ENCODE measurements around the gene ROR1.
A peak's percentile ranks its signal among the peaks of the same experiment; 100 is the strongest.

ROR1 gene

DNA sequence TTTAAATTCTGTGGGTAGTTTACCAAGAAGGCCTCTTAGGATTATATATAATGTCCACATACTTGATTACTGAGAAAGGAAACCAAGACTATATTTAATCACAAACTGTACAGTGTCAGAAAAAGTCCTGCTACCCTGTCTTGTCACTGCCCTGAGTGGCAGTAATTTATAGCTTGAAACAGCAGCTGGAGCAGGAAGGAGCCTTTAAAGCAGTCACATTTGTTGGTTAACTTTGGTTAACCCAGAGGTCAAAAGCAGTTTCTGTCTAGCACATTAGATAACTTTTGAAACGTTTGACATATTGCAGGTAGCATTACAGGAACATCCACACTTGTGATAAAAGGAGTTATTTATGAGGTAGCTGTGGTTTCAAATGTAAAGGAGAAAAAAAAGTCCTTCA, 161.7 kb downstream of the ROR1 start:
- DNase-seq (ENCODE audit: low spot score), result no peak

DNA sequence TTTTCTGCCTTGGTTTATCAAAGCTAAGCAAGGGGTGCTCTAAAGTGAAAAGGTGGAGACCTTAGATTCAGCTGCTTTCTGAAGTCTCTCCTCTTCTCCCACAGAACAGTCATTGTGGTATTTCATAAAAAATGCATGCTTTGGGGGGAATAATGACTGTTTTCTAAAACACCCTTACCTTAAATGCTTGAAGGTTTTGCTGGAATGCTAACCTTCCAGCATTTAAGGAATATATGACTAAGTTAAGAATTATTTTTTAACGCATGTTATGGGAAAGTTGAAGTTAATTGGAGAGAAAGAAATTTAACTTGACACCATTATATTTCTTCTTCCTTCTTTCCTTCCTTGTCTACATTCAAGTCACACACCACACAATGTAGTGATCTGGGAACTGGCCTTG, 162.5 kb downstream of the ROR1 start:
- no peak for DNase-seq (ENCODE audit: low spot score)

DNA sequence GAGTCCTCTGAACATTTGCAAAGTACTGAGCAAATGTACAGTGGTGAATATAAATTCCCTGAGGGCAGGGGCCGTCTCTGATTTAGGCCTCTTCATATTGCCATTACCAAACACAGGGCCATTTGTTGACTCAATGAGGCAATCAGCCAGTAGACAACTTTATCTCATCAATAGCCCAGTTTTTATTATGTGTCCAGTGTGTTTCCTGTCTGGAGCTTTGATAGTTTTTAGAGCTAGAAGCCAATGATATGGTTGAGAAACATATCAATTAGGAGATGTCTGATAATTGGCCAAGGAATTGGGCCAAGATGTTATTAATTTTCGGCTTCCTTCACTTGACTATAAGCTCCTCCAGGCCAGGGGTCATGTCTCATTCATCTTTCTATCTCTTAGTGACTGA, 163.0 kb downstream of the ROR1 start:
- no peak for DNase-seq (ENCODE audit: low spot score)

DNA sequence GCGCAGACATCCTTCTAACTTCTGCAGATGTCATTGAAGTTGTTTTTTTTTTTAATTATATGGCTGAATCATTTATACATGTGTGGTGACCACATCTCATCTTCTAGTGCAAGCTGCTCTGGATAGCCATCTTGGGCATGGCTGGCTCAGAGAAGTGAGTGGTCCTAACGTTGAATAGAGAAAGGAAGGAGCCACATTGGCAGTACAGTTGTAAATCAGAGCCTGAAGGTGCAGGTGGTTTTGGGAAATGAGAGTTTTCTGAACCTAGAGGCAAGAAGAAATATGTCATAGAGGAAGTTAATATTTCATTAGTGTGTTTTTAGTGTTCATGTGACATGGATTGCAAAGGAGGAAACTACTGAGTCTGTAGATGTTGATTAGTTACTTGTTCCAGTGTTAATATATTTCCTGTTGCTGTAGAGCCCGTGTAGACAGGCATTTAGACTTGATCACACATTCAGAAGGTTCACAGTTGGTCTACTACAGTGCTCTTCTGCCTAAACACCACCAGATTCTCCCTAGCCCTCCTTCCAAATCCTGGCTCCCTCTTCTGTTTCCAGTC, 163.7 kb downstream of the ROR1 start:
- DNase-seq (ENCODE audit: low spot score), result no peak

DNA sequence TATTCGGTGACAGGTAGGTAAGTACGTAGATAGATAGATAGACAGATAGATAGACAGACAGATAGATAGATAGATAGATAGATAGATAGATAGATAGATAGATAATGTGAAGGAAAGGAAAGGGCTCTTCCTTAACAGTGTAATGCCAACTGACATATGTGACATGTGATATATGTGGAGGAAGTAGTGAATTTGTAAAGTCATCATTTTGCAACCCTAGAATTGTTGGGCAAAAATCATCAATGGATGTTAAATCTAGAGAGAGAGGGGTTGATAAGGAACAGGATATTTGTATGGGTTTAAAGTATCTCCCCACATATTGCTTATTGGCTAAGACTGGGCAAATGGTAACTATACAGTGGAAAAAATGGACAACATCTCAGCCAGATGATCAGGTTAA, 166.6 kb downstream of the ROR1 start:
- DNase-seq (ENCODE audit: low spot score), result no peak

DNA sequence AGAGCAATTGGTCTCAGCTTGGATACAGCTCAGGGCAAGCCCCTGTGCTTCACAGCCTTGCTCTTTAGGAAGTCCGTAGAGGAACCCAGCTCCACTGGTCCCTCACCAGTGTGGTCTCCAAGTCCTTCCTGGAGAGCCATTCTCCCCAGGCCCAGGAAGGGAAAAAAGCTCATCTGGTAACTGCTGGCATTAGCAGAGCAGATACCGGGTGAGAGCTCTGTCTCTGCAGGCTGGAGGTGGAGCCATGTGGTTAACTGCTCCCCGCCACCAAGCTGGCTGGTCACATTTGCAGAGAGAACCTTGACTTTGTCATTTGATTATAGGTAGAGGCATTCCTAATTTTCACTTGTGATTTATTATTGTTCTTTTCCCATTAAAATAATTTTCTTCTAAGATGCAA, 169.6 kb downstream of the ROR1 start:
- no peak for DNase-seq (ENCODE audit: low spot score)

DNA sequence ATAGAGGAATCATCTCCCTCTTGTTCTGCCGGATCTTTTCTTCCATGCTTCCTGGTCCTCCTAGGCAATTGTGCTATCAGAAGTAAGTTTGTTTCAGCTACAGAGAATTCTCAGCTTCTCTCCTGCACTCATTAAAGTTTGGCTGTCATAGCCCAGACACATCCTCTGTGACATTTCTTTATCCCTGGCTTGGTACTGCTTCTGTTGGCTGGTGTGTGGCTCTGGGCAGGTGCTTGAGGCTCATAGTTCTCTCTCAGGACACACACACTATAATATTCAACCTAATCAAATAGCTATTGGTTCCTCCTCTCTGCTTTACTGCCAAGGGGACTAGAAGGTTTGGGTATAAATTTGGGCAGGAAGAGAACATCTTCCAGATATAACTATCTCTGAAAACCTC, 172.1 kb downstream of the ROR1 start:
- DNase-seq (ENCODE audit: low spot score), result no peak

DNA sequence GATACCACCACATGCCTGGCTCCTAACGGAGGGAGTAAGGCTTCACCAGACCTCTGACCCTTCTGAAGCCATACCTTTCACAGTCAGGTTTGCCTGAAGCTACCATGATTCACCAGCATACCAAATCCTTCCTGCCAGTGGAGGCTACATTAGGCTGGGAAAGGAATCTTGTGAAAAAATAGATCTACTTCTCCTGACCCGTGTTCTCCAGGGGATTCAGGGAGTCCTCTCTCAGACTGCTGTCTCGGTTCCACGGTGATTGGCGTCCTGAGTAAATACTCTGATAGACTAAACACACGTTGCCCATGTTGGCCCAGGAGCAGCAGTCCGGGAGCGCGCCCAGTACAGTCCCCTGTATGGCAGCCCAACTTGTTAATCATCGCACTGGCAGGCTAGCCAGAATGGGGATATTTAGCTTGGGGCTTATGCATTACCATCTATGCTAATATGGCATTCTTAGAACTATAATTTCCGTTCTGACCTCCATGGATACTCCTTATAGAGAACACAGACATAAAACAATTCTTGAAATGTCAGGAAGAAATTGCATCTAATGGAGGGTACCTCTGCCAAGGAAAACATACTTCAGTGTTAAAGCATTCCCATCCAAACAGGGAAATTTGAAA, 173.2 kb downstream of the ROR1 start:
- no peak for DNase-seq (ENCODE audit: low spot score)

DNA sequence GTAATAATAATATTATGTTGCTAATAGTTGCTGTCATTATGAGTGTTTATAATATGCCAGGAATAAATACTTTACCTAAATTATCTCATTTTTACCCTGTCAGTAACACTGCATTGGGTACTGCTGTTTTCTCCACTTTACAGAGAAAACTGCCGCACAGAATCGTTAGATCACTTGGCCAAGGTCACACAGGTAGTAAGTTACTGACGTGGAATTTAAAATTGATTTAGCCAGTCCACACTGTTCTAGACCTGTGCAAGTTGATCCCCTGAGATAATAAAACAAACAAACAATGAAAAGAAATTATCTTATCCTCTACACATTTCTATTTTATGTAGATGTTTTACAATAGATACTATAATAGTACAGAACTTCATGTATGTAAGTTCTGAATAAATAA, 174.1 kb downstream of the ROR1 start:
- no peak for DNase-seq (ENCODE audit: low spot score)

DNA sequence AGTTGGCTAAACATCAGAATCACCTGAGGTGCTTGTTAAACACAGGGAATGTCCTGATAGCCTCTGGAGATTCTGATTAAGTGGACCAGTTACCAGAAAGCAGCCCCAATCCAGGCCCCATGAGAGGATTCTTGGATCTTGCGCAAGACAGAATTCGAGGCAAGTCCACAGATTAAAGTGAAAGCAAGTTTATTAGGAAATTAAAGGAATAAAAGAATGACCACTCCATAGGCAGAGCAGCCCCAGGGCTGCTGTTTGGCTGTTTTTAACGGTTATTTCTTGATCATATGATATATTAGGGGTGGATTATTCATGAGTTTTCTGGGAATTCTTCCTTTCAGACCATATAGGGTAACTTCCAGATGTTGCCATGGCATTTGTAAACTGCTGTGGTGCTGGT, 176.2 kb downstream of the ROR1 start:
- no peak for DNase-seq (ENCODE audit: low spot score)

DNA sequence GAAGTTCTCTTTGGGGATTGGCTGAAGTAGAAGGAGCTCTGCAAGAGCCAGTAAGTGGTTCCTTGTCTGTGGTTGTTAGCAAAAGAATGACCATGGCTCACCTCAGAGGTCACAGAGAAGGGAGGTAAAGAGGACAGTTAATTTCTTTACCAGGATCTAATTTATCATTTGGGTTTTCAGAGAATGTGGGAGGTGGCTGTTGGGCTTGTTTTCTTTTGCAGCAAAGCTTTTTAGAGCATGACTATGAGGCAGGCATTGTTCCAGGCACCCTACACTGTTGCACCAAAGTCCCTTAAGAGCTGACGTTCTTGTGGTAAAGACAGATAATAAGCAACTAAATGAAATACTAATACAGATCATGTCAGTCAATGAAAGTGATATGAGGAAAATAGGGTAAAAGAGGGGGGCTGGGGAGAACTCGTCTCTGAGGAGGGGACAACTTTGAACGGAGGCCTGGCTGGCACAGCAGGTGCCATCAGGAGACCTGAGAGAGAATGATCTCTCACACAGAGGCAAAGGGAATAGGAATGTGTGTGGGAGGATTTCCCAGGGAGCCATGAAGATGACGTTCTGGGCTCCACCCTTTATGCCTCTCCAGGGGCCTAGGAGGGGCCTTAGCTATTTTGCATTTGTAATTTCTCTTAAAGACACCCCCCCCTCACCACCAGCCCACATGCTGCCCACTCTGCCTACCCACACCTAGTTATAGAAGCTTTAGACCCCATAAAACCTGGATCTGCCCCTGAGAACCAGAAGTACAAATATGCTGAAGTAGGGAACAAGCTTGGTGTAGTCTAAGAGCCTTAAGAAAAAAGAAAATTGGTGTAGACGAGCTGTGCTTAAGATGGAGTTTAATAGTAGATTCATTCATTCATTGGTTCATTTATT, 177.5 kb downstream of the ROR1 start:
- DNase-seq (ENCODE audit: low spot score), result no peak

DNA sequence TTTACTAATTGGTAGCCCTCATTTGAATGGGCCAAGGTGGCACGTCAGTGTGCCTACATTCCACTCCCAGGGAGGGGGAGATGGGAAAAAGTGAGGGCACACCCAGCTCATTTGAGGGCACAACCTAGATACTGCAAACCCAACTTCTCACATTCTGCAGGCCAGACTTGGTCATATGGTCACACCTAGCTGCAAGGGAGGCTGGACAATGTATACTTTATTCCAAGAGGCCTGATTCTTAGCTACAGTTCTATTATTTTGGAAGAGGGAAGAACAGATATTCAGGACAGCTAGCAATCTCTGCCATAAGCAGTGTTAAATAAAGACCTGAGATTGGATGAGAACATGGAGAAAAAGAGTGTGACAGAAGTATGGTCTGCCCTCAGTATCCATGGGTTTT, 180.4 kb downstream of the ROR1 start:
- no peak for DNase-seq (ENCODE audit: low spot score)

DNA sequence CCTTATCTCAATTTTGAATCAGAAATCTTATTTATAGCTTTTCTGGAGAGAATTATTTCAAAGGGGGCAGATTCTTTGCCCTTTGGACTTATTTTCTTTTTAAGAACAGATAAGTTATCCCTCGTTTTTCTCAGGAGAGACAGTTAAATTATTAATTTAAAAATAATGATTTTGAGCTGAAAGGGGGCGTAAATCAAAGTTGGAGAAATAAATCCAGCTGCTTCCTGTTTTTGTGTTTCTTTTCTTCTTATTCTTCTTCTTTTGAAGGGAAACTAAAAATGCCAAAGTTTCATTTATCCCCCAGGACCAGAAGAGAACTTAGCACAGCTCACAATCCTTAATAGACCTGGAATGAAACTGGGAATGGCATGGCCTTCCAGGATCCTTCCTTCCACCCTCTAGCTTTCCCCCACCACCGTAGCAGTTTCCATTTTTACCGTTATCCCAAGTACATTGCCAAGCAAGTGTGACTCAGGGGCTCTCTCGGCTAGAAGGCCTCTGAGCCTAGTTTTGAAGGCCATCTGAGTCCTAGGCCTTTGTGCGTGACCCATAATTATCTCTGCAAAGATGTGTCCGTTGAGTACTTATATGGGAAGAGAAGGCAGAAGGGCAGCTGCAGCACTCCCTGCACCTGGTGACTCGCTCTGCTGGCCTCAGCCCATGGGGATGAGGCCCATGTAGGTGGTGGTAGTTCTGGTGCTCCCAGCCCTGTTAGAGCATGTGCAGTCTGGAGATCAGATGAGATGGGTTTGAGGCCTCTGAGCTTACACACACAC, 181.7 kb downstream of the ROR1 start:
- no peak for DNase-seq (ENCODE audit: low spot score)

DNA sequence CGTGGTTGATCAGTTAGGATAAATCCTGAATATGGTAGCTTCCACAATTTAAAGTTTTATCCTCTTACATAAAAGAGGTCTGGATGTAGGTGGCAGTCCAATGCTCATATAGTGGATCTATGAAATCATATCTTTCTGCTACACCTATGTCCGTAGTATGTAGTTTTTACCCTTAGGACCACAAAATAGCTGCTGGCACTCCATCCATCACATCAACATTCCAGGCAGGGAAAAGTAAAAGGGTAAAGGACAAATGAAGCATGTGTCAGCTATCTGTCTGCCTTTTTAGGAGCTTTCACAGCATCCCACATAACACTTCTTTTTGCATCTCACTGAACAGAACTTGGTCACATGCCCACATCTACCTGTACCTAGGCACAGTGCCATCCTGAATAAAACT, 184.7 kb downstream of the ROR1 start:
- DNase-seq (ENCODE audit: low spot score), result no peak

DNA sequence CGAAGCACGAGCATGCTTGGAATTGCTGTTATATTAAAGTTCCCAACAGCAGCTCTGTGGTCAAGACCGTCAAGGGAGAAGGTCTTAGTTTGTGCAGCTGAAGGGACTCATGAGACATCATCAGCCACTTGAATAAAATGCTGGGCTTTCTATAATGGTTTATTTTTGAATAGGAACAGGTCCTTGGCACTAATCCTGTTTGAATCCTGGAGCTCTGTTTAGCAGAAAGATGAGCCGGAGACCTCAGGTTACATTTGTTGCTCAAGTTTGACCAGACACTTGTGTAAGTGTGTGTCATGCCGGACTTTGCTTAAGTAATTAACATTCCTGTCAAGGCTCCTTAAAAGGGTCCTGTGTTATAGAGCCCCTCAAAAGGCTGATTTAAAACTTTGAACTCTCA, 186.5 kb downstream of the ROR1 start:
- no peak for DNase-seq (ENCODE audit: low spot score)

DNA sequence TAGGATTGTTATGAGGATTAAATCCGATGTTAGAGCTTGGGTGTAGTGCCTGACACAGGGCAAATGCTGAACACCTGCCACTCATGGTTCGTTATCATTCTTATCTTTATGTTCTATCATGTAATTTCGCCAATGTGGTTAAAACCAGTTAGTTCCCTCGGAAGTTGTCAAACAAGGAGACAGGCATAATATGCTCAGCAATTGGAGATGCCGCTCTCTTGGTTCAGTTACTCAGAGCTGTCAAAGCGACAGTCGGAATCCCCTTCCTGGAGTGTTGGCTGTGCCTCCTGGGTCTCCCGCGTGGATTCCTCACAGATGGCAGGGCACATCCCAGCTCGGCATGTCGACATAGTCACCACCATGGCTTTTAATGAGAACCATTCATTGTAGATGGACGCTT, 192.2 kb downstream of the ROR1 start:
- no peak for DNase-seq (ENCODE audit: low spot score)

DNA sequence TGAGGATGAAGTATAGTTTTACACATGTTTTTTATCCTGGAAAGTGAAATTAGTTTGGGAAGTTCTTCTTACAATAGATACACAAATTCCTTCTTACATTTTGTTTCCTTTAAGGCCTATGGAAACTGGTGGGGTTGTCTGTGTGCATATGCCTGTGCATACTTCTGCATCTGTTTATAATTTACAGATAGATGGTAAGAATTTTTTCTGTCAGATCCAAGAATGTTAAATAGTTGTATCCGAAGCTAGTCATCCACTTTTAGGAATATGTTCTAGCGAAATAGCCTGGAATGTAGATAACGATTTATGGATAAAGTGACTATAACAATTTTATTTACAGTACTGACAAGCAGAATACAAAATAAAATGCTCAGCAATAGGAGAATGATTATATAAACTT, 194.1 kb downstream of the ROR1 start:
- DNase-seq (ENCODE audit: low spot score), result no peak

DNA sequence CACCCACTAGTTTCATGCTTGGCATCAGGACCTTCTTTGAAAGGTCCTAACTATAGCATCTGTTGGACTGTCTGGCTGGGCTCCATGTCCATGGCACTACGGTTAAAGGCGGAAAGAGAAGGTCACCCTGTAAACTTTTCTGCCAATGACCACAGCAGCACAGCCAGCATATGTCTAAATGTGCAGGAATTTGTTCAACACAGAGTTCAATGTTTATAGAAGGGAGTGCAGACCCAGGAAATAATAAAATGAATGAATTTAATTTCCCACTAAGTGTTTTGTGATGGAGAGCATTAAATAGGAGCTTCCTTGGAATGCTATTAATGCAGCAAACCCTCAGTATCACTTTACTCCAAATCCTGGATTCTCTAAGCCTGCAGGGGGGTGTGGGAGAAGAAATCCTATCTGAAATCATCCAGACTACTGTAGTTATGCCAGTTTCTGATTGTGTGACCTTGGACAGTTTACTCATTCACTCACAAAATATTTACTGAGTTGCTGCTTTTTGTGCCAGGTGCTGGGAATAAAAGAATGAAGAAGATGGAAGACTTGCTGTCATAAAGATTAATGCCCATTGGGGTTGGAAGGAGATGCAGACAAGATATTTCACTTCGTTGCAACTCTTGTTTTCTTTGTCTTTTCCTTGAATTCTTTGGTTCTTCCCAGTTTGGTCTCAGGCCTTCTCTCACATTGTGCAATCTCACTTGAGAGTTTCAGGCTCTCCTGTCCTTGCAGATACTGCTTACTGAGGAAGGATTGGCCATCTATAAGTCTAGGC, 195.0 kb downstream of the ROR1 start:
- no peak for DNase-seq (ENCODE audit: low spot score)

DNA sequence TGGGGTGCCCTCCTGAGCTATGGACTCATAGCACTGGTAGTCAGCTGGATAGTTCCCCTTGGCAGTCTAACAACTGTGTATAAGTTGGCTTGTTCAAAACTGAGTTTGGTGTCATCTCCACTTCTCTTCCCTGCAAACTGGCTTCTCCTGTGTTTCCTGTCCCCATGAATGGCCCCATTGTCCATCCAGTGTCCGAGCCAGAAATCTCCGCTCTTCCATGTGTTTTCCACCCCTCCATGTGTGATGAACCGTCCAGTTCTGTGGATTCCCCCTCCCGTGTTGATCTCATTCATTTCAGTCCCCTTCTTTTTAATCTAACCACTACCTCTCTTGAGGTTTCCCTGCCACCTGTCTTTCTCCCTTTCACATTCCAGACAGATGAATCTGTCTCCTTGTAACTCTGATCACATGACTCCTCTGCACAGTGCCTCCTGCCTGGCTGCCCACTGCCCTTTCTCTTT, 195.7 kb downstream of the ROR1 start:
- DNase-seq (ENCODE audit: low spot score), result peak; percentile 55

DNA sequence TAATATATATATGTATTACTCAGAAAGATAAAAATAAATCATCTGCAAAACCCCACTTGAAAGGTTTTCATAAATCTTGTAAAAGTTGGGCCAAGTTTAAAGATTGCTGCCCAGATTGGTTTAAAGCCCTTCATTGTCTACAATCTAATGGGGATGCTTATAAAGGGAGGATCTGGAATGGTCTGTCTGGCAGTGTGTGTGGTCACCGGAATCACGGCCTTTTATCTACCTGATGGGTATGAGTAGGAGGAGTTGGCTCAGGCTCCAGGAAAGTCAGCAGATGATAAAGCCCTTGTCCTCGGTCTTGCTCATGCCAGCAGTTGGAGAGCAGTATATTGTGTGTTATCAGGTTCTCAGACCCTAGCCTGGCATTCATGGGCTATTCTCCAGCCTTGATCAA, 197.7 kb downstream of the ROR1 start:
- DNase-seq (ENCODE audit: low spot score), result no peak

DNA sequence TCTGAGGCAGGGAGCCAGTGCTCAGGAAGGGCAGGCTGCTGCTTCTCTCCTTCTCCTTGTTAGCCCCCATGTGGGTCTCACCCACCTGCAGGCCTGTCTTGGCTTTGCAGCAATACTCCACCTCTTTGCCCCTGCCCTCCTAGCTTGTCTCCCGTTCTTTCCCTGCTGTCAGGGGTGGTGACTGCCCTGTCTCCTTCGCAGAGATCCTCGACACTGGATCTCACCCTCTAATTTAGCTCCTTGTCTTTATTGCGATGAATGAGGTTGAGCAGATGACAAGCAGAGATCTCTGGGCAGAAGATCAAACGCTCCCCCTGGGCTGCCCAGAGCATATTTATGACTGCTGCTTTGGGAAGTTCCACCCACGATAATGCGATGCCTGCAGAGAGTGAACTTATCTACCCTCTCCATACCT, 199.2 kb downstream of the ROR1 start:
- no peak for DNase-seq (ENCODE audit: low spot score)

DNA sequence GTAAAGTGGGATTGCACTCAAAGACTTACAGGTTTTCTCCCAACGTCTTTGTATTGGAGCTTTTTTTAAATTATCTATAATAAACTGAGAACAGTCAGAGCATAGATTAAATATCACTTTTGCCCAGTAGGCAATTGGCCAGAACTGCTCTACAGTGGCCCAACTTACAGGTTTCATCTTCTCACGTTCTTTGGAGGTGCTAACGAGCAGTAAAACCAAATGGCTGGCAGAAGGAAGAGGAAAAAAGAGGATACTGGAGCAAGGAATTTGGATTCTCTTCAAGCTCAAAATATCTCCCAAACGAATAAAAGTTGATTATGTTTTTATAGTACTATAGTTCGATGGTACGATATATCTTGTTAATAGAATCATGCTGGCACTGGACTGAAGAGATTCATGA, 201.1 kb downstream of the ROR1 start:
- no peak for DNase-seq (ENCODE audit: low spot score)

Measured in pons (tissue), 1 donor.